GM21526 (cell line): ENCODE data around the gene UNC79.
A peak's percentile ranks its signal among the peaks of the same experiment; 100 is the strongest.
"Not testable (repeated sequence)": the region's sequence is repeated elsewhere in the genome, so short reads cannot be mapped to it uniquely, and the experiment has no call there.

Source experiments
- ATAC-seq: cut with Tn5 transposase; IDR thresholded peaks from one replicate; pipeline ENCODE4 v1.9.1; 2021; ENCODE audit warnings: moderate library complexity; ENCODE audit not compliant: unreplicated experiment, low FRiP score

Gene UNC79

DNA sequence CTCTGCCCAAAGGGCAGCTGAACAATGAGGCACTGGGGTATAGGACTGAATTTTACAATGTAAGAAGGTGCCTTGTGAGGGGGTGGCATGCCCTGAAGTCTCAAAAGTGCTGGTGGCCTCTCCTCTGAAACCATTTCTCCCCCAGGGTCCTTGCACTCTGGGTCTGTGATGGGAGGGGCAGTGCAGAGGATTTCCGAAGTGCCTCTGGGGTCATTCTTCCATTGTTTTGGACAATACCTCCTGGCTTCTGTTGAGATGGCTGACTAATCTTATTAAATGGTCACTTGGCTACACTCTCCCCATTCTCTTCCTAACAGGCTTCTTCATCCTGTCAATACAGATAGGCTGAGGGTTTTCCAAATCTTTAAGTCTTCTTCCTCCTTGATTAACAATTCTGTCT lies 59.3 kb downstream of the UNC79 start:
- ATAC-seq: no peak

DNA sequence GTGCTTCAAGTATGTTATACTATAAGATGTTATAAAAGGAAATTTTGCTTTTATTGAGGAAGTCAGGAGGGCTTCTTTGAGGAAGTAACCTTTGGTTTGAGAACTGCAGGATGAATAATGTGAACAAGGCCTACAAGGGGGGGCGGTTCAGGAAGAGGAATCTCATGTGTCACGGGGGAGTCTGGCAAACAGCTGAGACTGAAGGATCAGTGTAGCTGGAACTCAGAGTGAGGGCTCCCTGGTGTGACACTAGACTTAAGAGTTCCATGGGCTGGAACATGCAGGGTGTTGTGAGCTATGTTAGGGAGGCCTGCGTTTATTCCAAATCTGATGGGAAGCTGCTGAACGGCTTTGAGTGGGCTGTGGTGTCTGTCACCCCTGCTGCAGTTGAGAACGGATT lies 62.3 kb downstream of the UNC79 start:
- ATAC-seq: no peak

GRCh38 chr14:93493622-93494021 lies 62.9 kb downstream of the UNC79 start:
- not testable (repeated sequence) for ATAC-seq

DNA sequence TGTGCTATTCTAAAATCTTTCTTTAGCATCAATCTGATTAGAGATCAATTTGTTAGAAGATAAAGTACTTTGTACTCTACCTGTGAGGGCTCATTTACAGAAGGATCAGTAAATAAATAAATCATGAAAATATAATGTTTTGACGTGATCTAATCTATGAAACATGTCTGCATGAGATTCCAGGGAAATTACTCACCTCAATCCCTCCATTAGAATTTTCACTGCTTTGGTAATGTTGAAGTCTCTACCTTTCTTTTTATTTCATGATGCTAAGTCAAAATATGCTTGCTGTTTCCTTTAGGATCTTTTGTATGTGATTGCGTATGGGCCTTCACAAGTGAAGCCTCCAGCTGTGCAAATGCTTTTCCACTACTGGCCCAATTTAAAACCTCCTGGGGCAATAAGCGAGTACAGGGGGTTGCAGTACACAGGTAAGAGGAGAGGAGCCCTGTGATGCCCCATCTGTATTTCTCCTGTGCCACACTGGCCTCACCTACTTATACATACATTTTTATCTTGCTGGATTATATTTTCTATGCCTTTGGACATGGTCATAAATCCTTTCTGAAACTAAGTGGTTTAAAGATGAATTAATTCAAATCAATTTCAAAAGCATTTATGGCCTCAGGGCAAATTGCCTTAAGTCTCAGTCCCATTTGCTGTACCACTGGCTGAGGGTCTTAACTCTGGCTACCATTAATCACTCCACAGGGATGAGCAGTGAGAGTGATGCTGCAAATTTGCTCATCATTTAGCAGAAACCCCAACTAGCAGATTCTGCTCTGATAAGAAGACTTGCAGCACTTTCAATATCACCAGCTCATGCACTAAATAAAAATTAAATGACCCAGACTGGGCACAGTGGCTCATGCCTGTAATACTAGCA lies 66.4 kb downstream of the UNC79 start:
- ATAC-seq: no peak

DNA sequence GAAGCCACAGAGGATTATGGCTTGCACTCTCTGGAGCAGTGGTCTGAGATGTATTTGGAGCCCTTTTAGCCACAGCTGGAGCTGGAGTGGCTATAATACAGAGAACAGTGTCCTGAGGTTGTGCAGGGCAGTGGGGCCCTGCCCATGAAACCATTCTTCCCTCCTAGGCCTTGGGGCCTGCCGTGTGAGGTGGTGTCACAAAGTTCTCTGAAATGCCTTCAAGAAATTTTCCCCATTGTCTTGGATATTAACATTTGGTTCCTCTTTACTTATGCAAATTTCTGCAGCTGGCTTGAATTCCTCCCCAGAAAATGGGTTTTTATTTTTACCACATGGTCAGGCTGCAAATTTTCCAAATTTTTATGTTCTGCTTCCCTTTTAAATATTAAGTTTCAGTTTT lies 79.3 kb downstream of the UNC79 start:
- no peak for ATAC-seq

DNA sequence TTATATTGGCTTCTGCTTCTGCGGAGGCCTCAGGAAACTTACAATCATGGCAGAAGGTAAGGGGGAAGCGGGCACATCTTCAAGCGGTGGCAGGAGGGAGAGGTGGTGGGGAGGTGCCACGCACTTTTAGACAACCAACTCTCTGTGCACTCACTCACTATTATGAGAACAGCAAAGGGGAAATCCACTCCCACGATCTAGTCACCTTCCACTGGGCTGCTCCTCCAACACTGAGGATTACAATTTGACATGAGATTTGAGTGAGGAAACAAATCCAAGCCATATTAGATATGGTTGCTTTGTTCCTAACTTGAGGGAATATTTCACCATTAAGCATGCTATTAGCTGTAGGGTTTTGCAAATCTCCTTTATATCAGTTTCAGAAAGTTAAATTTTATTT lies 80.3 kb downstream of the UNC79 start:
- ATAC-seq: no peak

- ATAC-seq: no peak
These were observed 89.4 kb downstream of the UNC79 start for GRCh38 chr14:93520053-93520607.

- ATAC-seq: no peak
These were observed 91.5 kb downstream of the UNC79 start for GRCh38 chr14:93522221-93522620.

DNA sequence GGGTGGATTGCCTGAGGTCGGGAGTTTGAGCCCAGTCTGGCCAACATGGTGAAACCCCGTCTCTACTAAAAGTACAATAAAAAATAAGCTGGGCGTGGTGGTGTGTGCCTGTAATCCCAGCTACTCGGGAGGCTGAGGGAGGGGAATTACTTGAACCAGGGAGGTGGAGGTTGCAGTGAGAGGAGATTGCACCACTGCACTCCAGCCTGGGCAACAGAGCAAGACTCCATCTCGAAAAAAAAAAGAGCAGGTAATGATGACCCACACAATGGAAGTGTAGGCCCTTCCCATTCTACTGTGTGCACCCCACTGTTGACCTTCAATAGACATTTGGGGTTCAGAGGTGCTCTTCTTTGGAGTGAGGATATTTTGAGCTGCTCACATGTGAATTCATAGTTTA lies 94.5 kb downstream of the UNC79 start:
- not testable (repeated sequence) for ATAC-seq

- no peak for ATAC-seq
These were observed 95.1 kb downstream of the UNC79 start for GRCh38 chr14:93525696-93526451.

DNA sequence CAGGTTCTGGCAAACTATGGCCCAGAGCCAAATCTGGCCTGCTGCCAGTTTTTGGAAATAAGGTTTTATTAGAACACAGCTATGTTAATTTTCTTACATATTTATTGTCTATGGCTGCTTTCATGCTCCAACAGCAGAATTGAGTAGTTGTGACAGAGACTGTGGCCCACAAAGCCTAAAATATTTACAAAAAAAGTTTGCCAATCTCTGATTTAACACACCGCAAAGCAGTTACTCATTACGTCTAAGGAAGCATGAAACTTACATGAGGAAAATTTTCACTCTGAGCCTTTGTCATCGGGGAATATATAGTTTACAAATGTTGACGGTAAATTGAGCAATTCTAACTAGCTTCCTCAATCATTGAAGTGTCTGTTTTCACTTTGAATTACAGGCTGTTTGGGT lies 96.5 kb downstream of the UNC79 start:
- no peak for ATAC-seq

- ATAC-seq: no peak
These were observed 98.3 kb downstream of the UNC79 start for GRCh38 chr14:93528884-93529558.

DNA sequence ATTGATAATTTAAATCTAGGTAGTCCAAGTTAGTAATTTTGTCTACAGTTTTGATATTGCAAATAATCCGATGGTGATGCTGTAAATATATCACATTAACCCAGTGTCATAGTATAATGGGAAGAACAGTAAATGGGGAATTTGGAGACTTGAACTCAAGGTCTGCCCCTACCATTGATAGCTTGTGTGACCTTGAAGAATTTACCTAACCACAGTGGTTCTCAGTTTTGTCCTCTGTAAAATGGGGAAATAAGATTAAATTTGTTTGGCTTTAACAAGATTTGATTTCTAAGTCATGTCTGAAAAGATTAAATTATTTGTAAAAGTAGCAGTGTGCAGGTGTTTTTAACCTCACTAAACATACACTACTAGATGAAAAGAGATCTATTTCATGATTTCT lies 100.9 kb downstream of the UNC79 start:
- ATAC-seq: no peak

GRCh38 chr14:93532541-93532940 lies 101.8 kb downstream of the UNC79 start:
- no peak for ATAC-seq

DNA sequence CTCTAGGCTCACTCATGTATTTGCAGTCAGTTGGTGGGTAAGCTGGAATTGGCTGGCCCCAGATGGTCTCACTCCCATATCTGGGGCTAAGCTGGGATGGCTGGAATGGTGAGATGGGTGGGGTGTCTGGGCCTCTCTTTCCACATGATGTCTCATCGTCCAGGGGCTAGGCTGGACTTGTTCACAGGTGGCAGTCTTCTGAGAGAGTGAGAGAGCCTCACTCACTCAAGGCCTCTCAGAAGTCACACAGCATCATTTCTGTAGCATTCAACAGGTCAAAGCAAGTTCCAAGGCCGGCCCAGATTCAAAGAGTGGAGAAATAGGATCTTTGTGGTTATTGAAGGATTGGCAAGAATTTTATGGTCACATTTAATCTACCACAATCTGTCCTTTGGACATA lies 102.7 kb downstream of the UNC79 start:
- ATAC-seq: no peak

DNA sequence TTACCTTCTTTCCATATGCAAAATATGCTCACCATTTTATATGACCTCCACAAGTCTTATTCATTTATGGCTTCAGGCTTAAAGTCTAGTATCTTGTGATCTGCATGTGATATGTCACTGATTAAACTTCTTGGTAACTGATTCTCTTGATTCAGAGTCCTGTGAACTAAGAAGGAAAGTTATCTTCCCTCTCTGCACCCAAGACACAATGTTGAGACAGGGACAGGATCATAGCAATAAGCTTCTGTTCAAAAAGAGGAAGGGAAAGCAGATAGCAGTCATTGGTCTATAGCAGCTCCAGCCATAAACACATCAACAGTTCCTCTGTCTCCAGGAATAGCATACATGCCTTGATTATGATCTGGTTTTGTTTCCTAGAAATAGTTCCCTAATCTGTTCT lies 103.1 kb downstream of the UNC79 start:
- peak; percentile 65 for ATAC-seq

DNA sequence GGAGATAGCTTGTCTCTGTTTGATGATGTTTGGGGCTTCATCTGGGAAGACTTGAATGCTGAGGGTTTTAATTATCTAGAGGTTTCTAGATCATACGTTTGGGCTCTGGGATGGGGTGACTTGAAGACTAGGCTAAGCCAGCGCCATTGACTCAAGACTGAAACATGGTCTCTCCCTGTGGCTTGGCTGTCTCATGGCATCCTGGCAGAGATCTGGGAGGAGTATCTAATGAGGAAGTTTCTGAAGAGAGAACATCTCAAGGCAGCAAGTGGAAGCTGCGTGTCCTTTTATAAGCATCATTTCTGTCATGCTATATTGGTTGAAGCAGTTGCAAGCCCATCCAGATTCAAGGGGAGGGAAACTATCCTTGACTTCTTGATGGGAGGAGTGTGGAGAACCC lies 104.8 kb downstream of the UNC79 start:
- no peak for ATAC-seq

DNA sequence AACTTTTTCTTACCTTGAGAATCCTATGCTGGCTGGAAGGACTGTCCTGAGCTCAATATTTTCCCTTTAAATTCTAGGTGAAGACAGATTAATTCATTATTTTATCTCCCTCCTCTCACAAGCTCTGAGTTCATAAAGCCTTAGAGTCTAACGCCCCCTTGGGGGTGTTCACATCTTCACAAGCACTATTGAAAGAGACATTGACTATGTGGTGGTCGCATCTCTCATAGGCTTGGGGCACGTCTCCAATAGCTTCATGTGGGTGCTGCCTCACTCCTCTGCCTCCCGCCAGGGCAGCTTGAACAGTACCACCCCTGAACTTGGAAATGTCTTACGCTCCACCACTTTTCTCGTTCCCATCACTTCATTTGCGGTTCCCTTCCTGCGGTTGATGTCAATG lies 106.2 kb downstream of the UNC79 start:
- no peak for ATAC-seq

- ATAC-seq: no peak
These were observed 107.2 kb downstream of the UNC79 start for GRCh38 chr14:93537951-93538350.

DNA sequence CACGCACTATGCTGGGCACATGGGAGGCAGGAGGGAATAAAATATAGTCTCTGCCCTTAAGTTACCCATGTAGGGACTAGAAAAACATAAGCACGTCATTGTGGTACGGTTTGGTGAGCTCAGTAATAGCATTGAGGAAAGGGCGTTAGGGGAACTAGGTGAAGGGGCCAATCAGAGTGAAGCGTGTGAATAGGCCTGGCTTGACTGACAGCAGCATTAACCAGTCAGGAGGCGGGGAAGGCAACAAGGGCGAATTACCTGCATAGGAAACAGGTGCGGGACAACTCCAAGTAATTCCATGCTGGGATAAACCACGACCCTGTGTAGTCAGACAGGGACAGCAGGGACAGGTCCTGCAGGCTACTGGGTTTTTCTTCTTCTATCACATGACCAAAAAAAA lies 107.7 kb downstream of the UNC79 start:
- no peak for ATAC-seq

DNA sequence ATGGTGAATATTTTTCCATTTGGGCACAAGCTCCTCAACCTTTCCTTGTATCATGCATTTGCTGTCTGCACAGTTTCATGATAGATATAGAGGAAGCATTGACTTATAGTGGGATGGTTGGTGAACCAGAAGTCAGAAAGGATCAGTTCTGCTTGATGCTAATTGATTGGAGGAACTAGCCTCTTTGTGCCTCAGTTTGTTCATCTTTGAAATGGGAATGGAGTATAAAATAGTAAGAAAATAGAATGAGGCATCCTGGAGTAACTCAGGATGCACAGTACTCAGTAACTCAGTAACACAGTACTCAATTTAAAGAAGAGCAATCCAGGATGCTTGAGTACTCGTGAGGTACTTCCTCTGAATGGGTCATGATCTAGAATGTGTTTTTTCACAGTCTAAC lies 109.5 kb downstream of the UNC79 start:
- no peak for ATAC-seq
